Keratinocyte (primary cell): Measurements from ENCODE around the gene ADAMTS4. TPM values are rescaled to one million over a fixed set of nuclear protein-coding genes. Genes with fewer than 3 reads are reported as not detected.

Source experiments
- DNase-seq: peaks from one replicate; pipeline ENCODE4 v3.0.0-alpha.2; 2011; ENCODE audit warnings: low read depth, missing footprints, low spot score
- FAIRE-seq: peaks from 2 replicates; lab custom pipeline; 2011; peaks lifted over from hg19 to GRCh38; lab: Jason Lieb, UNC
- H2AFZ ChIP-seq: 2 replicates; pipeline ENCODE4 v1.6.0; 2012; ENCODE audit warnings: low read length, control low read depth, inconsistent platforms; ENCODE audit not compliant: control insufficient read depth
- H3K27ac ChIP-seq: 2 replicates; pipeline ENCODE4 v1.5.1; 2011; ENCODE audit warnings: low read length; ENCODE audit not compliant: control insufficient read depth, insufficient read depth
- H3K27me3 ChIP-seq: 3 replicates; pipeline ENCODE4 v1.6.0; 2011; ENCODE audit warnings: low read length; ENCODE audit not compliant: control insufficient read depth, insufficient read depth; ENCODE audit errors: extremely low read depth
- H3K36me3 ChIP-seq, 2 experiments: 2 replicates in 1 of 2; 3 replicates in 1 of 2; pipeline ENCODE4 v1.5.1; 2011; ENCODE audit warnings: low read length in 2 of 2, mild to moderate bottlenecking in 1 of 2; ENCODE audit not compliant: control insufficient read depth in 2 of 2, insufficient read depth in 2 of 2; ENCODE audit errors: extremely low read depth in 1 of 2
- H3K4me1 ChIP-seq: 3 replicates; pipeline ENCODE4 v1.5.1; 2011; ENCODE audit warnings: low read length; ENCODE audit not compliant: control insufficient read depth, insufficient read depth; ENCODE audit errors: extremely low read depth
- H3K4me2 ChIP-seq: 3 replicates; pipeline ENCODE4 v1.6.0; 2011; ENCODE audit warnings: low read depth, low read length; ENCODE audit not compliant: control insufficient read depth, insufficient read depth; ENCODE audit errors: extremely low read depth
- H3K4me3 ChIP-seq, 3 experiments: fragments of 200-600 bp in 1 of 3; sonication (generic) in 1 of 3; 2 replicates in 2 of 3; 3 replicates in 1 of 3; pipeline ENCODE4 v1.5.1; 2011 to 2016; ENCODE audit warnings: low read length in 3 of 3, mild to moderate bottlenecking in 3 of 3, control low read depth in 2 of 3, inconsistent platforms in 1 of 3, low read depth in 1 of 3, mixed read lengths in 1 of 3, mixed run types in 1 of 3, moderate library complexity in 1 of 3; ENCODE audit not compliant: control insufficient read depth in 2 of 3, insufficient read depth in 2 of 3; ENCODE audit errors: extremely low read depth in 1 of 3
- H3K79me2 ChIP-seq: 2 replicates; pipeline ENCODE4 v1.6.0; 2012; ENCODE audit warnings: low read length; ENCODE audit not compliant: control insufficient read depth, insufficient read depth
- H3K9ac ChIP-seq: 3 replicates; pipeline ENCODE4 v1.6.0; 2011; ENCODE audit warnings: low read length; ENCODE audit not compliant: control insufficient read depth, insufficient read depth; ENCODE audit errors: extremely low read depth
- H3K9me1 ChIP-seq: 3 replicates; pipeline ENCODE4 v1.6.0; 2011; ENCODE audit warnings: low read length; ENCODE audit not compliant: control insufficient read depth, insufficient read depth; ENCODE audit errors: extremely low read depth
- H3K9me3 ChIP-seq: 2 replicates; pipeline ENCODE4 v1.5.1; 2012; ENCODE audit warnings: low read depth, low read length; ENCODE audit not compliant: control insufficient read depth
- H4K20me1 ChIP-seq: 3 replicates; pipeline ENCODE4 v1.6.0; 2011; ENCODE audit warnings: low read length; ENCODE audit not compliant: control insufficient read depth, insufficient read depth; ENCODE audit errors: extremely low read depth
- EZH2 ChIP-seq: IDR thresholded peaks from one replicate; pipeline ENCODE4 v1.6.1; 2012; ENCODE audit warnings: inconsistent platforms, mild to moderate bottlenecking, low read length, moderate library complexity
- dilution Hi-C: fragments of 300-500 bp; cut with MboI; formaldehyde crosslinking; loops from one replicate; pipeline ENCODE4 v1.7.0; 2020; ENCODE audit warnings: low sequenced_read_pairs; ENCODE audit not compliant: extremely low pct_ligation_motif_present
- polyA plus RNA-seq, 5 experiments: library from polyadenylated mRNA; depleted of rRNA in 3 of 5; stranded (reverse) in 3 of 5; stranded (forward) in 1 of 5; unstranded in 1 of 5; fragments of >200 nt; gene quantifications; 1 replicate in 1 of 5; 2 replicates in 3 of 5; 3 replicates in 1 of 5; pipeline versions ENCODE4 v1.2.1 to v1.2.3, GENCODE V29; 2011 to 2012; ENCODE audit warnings: missing spikeins in 2 of 5, low read depth in 1 of 5, low replicate concordance in 1 of 5
- TF ChIP-seq, protein P1 (sequence below), 3 experiments: IDR thresholded peaks in 1 of 3; conservative IDR thresholded peaks in 1 of 3; optimal IDR thresholded peaks in 1 of 3; 2 replicates in 2 of 3; 3 replicates in 1 of 3; pipeline versions ENCODE3 to v1.5.1; 2011; ENCODE audit warnings: low read length in 3 of 3, mild to moderate bottlenecking in 3 of 3, moderate library complexity in 2 of 3, control low read depth in 1 of 3, inconsistent platforms in 1 of 3; ENCODE audit not compliant: insufficient read depth in 2 of 3; ENCODE audit errors: extremely low read depth in 1 of 3

ADAMTS4 gene
- polyA plus RNA-seq, 1 donor (not counting 4 experiments of a cell fraction or from before 2014, with no cell fraction given) = 0.35 TPM

DNA sequence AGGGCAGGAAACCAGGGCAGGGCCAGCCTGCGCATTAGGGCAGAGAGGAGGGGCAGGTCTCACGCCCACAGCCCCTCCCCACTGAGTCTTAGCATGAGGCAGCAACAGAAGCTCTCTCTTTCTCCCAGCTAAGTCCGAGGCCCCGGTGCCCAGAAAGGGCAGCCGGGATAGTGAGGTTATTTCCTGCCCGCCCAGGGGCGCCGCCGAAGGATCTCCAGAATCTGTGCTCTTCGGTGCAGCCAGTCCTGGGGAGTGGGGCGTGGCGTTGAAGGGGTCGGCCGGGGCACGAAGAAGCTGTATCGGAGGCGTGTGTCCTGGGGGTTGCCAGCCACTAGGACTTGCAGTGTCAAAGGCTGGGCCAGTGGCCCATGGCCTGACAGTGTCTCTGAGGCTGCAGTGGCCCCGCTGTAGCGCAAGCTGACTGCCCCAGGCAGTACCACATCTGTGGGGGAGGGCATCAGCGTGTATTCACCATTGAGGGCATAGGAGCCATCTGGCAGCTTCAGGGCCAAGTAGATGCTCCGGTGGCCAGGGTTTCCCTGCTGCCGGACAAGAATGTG, 7.8 kb downstream of the ADAMTS4 start:
- Histone ChIP-seq H3K27ac (no peak overlapping the region), H3K79me2 (no peaks in the 10 kb centered on the region), H3K4me2 (no peak overlapping the region), H4K20me1 (no peaks in the 10 kb centered on the region), H2AFZ (no peak overlapping the region), H3K27me3 (no peaks in the 10 kb centered on the region), H3K9me3 (no peaks in the 10 kb centered on the region), H3K9me1 (no peaks in the 10 kb centered on the region), H3K9ac (no peak overlapping the region), H3K36me3 (no peaks in the 10 kb centered on the region), H3K4me3 (no peak overlapping the region), H3K4me1 (no peaks in the 10 kb centered on the region)
- DNase-seq (no peak), FAIRE-seq (no peak)
- dilution Hi-C loops = no loop called here
- TF ChIP-seq, protein P1, sequence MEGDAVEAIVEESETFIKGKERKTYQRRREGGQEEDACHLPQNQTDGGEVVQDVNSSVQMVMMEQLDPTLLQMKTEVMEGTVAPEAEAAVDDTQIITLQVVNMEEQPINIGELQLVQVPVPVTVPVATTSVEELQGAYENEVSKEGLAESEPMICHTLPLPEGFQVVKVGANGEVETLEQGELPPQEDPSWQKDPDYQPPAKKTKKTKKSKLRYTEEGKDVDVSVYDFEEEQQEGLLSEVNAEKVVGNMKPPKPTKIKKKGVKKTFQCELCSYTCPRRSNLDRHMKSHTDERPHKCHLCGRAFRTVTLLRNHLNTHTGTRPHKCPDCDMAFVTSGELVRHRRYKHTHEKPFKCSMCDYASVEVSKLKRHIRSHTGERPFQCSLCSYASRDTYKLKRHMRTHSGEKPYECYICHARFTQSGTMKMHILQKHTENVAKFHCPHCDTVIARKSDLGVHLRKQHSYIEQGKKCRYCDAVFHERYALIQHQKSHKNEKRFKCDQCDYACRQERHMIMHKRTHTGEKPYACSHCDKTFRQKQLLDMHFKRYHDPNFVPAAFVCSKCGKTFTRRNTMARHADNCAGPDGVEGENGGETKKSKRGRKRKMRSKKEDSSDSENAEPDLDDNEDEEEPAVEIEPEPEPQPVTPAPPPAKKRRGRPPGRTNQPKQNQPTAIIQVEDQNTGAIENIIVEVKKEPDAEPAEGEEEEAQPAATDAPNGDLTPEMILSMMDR (optimal IDR thresholded peaks at IDR 0.05 in 1 of 3, IDR thresholded peaks at IDR 0.05 in 1 of 3, conservative IDR thresholded peaks at IDR 0.05 in 1 of 3; ENCODE audit: extremely low read depth in 1 of 3, insufficient read depth in 2 of 3, low read length in 3 of 3) = no peak
- no peak for TF ChIP-seq EZH2

DNA sequence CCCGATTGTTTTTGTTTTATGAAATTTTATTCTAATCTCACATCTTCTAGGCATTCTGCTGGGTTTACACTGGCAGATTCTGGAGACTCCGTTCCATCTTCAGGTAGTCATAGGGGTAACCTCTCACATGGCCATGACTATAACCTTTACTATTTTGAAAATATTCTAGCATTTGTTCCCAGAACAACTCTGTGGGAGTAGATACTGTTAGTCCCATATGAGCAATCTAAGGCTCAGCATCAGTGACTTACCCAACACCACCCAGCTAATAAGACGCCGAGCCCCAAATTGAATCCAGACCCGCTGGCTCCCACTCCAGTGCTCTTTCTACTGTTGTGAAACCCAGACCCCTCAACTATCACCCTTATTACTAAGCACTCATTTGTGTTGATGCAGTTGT, 9.8 kb downstream of the ADAMTS4 start:
- H3K27ac ChIP-seq = no peak overlapping the region

More for the DNA sequence above, 9.8 kb downstream of the ADAMTS4 start:
- Histone ChIP-seq H2AFZ (no peak overlapping the region), H3K4me1 (no peaks in the 10 kb centered on the region), H3K4me3 (no peak overlapping the region), H3K4me2 (no peak overlapping the region), H3K27me3 (no peaks in the 10 kb centered on the region), H3K36me3 (no peaks in the 10 kb centered on the region), H3K9ac (no peak overlapping the region), H3K9me3 (no peaks in the 10 kb centered on the region), H4K20me1 (no peaks in the 10 kb centered on the region), H3K9me1 (no peaks in the 10 kb centered on the region), H3K79me2 (no peaks in the 10 kb centered on the region)
- dilution Hi-C loops = no loop called here
- FAIRE-seq (no peak), DNase-seq (no peak)
- no peak for TF ChIP-seq EZH2
- TF ChIP-seq, protein P1 (optimal IDR thresholded peaks at IDR 0.05 in 1 of 3, IDR thresholded peaks at IDR 0.05 in 1 of 3, conservative IDR thresholded peaks at IDR 0.05 in 1 of 3; ENCODE audit: extremely low read depth in 1 of 3, insufficient read depth in 2 of 3, low read length in 3 of 3) = no peak
